GM12872 (cell line): ENCODE results near the gene IL6ST.

Experiments used
- CTCF ChIP-seq: IDR thresholded peaks from 3 replicates; pipeline ENCODE4 v1.5.1; 2011; ENCODE audit warnings: low read depth, mild to moderate bottlenecking, low read length, moderate library complexity; ENCODE audit not compliant: insufficient read depth

Gene IL6ST

GRCh38 chr5:55932700-55933099 is 62.1 kb downstream of the IL6ST start:
- TF ChIP-seq CTCF, result no peak

GRCh38 chr5:55929020-55929799 is 65.6 kb downstream of the IL6ST start:
- TF ChIP-seq CTCF, result no peak

- TF ChIP-seq CTCF, result no peak
These were observed 66.7 kb downstream of the IL6ST start for GRCh38 chr5:55927861-55928655.

GRCh38 chr5:55926476-55926875 is 68.3 kb downstream of the IL6ST start:
- TF ChIP-seq CTCF, result no peak

- TF ChIP-seq CTCF, result no peak
These were observed 69.1 kb downstream of the IL6ST start for GRCh38 chr5:55925712-55926111.

- TF ChIP-seq CTCF, result no peak
These were observed 69.6 kb downstream of the IL6ST start for GRCh38 chr5:55925181-55925580.

GRCh38 chr5:55924744-55925143 is 70.0 kb downstream of the IL6ST start:
- TF ChIP-seq CTCF, result no peak
